H1 (cell line): Measurements from ENCODE around the gene WNK2. TPM values are rescaled to one million over a fixed set of nuclear protein-coding genes. Genes with fewer than 3 reads are reported as not detected.

Experiments
- CTCF ChIA-PET: fragments of 300-600 bp; sonication (Branson Sonifier 250); formaldehyde crosslinking; loops from one replicate; lab custom pipeline; 2021; ENCODE audit not compliant: partially characterized antibody; lab: Charles Lee
- POLR2A ChIA-PET: fragments of 300-600 bp; sonication (Branson Sonifier 250); formaldehyde crosslinking; loops from one replicate; lab custom pipeline; 2021; ENCODE audit warnings: inconsistent platforms; ENCODE audit not compliant: partially characterized antibody; lab: Charles Lee
- DNase-seq, 2 experiments: peaks; one replicate each; pipeline versions ENCODE4 v3.0.0 to v3.0.0-alpha.2; 2010 to 2022; ENCODE audit warnings: low spot score in 2 of 2, low read depth in 1 of 2, mixed read lengths in 1 of 2
- FAIRE-seq: peaks from 2 replicates; lab custom pipeline; 2011; peaks lifted over from hg19 to GRCh38; lab: Jason Lieb, UNC
- H2AFZ ChIP-seq: 2 replicates; pipeline ENCODE4 v1.8.1; 2012; ENCODE audit warnings: low read length, inconsistent platforms
- H2AK5ac ChIP-seq: 2 replicates; pipeline ENCODE4 v1.6.1; 2013; ENCODE audit warnings: low read depth, low read length
- H2BK120ac ChIP-seq: replicated peaks from 2 replicates; pipeline ENCODE3; 2013; ENCODE audit warnings: low read depth, low read length, inconsistent platforms
- H2BK12ac ChIP-seq: 2 replicates; pipeline ENCODE4 v1.6.1; 2013; ENCODE audit warnings: low read depth, low read length
- H2BK15ac ChIP-seq: 2 replicates; pipeline ENCODE4 v1.6.1; 2013; ENCODE audit warnings: low read length
- H2BK20ac ChIP-seq: 2 replicates; pipeline ENCODE4 v1.6.1; 2013; ENCODE audit warnings: low read length
- H2BK5ac ChIP-seq: 2 replicates; pipeline ENCODE4 v1.6.1; 2013; ENCODE audit warnings: low read depth, low read length
- H3K14ac ChIP-seq: 2 replicates; pipeline ENCODE4 v1.6.1; 2013; ENCODE audit warnings: inconsistent platforms; ENCODE audit not compliant: insufficient read length
- H3K18ac ChIP-seq: 2 replicates; pipeline ENCODE4 v1.6.1; 2013; ENCODE audit warnings: low read length; ENCODE audit errors: extremely low read depth
- H3K23ac ChIP-seq: 2 replicates; pipeline ENCODE4 v1.6.1; 2013; ENCODE audit warnings: inconsistent platforms; ENCODE audit not compliant: insufficient read length
- H3K23me2 ChIP-seq: 2 replicates; pipeline ENCODE4 v1.6.1; 2013; ENCODE audit warnings: low read depth, low read length
- H3K27ac ChIP-seq: 2 replicates; pipeline ENCODE4 v1.6.1; 2011; ENCODE audit warnings: low read depth, low read length, inconsistent platforms
- H3K27me3 ChIP-seq, 4 experiments: replicated peaks in 1 of 4; 1 replicate in 1 of 4; 2 replicates in 3 of 4; pipeline versions ENCODE4 v1.6.1 to v1.8.1; 2011 to 2013; ENCODE audit warnings: low read length in 3 of 4, mild to moderate bottlenecking in 3 of 4, inconsistent platforms in 2 of 4, mixed read lengths in 2 of 4, moderate library complexity in 1 of 4; ENCODE audit not compliant: control insufficient read depth in 3 of 4, insufficient read depth in 3 of 4; ENCODE audit errors: extremely low read depth in 1 of 4
- H3K36me3 ChIP-seq, 4 experiments: 2 replicates each; pipeline versions ENCODE4 v1.6.1 to v1.8.1; 2011 to 2013; ENCODE audit warnings: mild to moderate bottlenecking in 4 of 4, low read length in 3 of 4, moderate library complexity in 2 of 4, control low read depth in 1 of 4, inconsistent platforms in 1 of 4; ENCODE audit not compliant: insufficient read depth in 4 of 4, control insufficient read depth in 2 of 4
- H3K4ac ChIP-seq: replicated peaks from 2 replicates; pipeline ENCODE3; 2013; ENCODE audit warnings: low read length, low read depth, mixed read lengths, inconsistent platforms; ENCODE audit not compliant: insufficient read length
- H3K4me1 ChIP-seq, 4 experiments: replicated peaks in 1 of 4; 1 replicate in 1 of 4; 2 replicates in 3 of 4; pipeline versions ENCODE4 v1.6.1 to v1.8.1; 2011 to 2013; ENCODE audit warnings: low read length in 3 of 4, inconsistent platforms in 2 of 4, mixed read lengths in 1 of 4; ENCODE audit not compliant: insufficient read depth in 4 of 4, control insufficient read depth in 3 of 4
- H3K4me2 ChIP-seq, 2 experiments: 2 replicates each; pipeline versions ENCODE4 v1.6.1 to v1.8.1; 2011 to 2013; ENCODE audit warnings: low read depth in 2 of 2, low read length in 2 of 2, control low read depth in 1 of 2, inconsistent platforms in 1 of 2, mild to moderate bottlenecking in 1 of 2; ENCODE audit not compliant: insufficient read depth in 1 of 2
- H3K4me3 ChIP-seq, 4 experiments: fragments of 200-600, 300-600 bp in 1 of 4; sonication (generic), shearing (Covaris generic), sonication (Bioruptor Twin) in 1 of 4; 2 replicates each; pipeline versions ENCODE4 v1.5.1 to v1.8.1; 2011 to 2016; ENCODE audit warnings: low read length in 4 of 4, low read depth in 3 of 4, control low read depth in 2 of 4, inconsistent platforms in 2 of 4, mild to moderate bottlenecking in 2 of 4, mixed read lengths in 1 of 4, moderate library complexity in 1 of 4; ENCODE audit not compliant: insufficient read depth in 2 of 4; ENCODE audit errors: extremely low read depth in 1 of 4
- H3K56ac ChIP-seq: replicated peaks from 2 replicates; pipeline ENCODE3; 2013; ENCODE audit warnings: low read depth, mild to moderate bottlenecking, mixed read lengths, low read length, inconsistent platforms; ENCODE audit not compliant: insufficient read length
- H3K79me1 ChIP-seq: 2 replicates; pipeline ENCODE4 v1.6.1; 2013; ENCODE audit warnings: low read depth, low read length, control low read depth
- H3K79me2 ChIP-seq, 2 experiments: 2 replicates each; pipeline versions ENCODE4 v1.6.1 to v1.8.1; 2012 to 2013; ENCODE audit warnings: low read length in 2 of 2, mild to moderate bottlenecking in 2 of 2, inconsistent platforms in 1 of 2; ENCODE audit not compliant: insufficient read depth in 2 of 2, control insufficient read depth in 1 of 2
- H3K9ac ChIP-seq, 4 experiments: replicated peaks in 1 of 4; 1 replicate in 1 of 4; 2 replicates in 3 of 4; pipeline versions ENCODE4 v1.6.1 to v1.8.1; 2011 to 2013; ENCODE audit warnings: low read depth in 3 of 4, low read length in 3 of 4, control low read depth in 2 of 4, mild to moderate bottlenecking in 2 of 4, moderate library complexity in 2 of 4, inconsistent platforms in 1 of 4; ENCODE audit errors: extremely low read depth in 1 of 4
- H3K9me3 ChIP-seq, 2 experiments: 2 replicates each; pipeline versions ENCODE4 v1.6.1 to v1.8.1; 2012 to 2013; ENCODE audit warnings: mild to moderate bottlenecking in 2 of 2, moderate library complexity in 2 of 2, control low read depth in 1 of 2, inconsistent platforms in 1 of 2, low read depth in 1 of 2, low read length in 1 of 2, mixed read lengths in 1 of 2; ENCODE audit not compliant: insufficient read depth in 2 of 2
- H4K20me1 ChIP-seq, 2 experiments: replicated peaks in 1 of 2; 2 replicates each; pipeline versions ENCODE3 to v1.8.1; 2011 to 2013; ENCODE audit warnings: inconsistent platforms in 2 of 2, low read length in 2 of 2, mild to moderate bottlenecking in 1 of 2; ENCODE audit not compliant: insufficient read depth in 2 of 2, control insufficient read depth in 1 of 2
- H4K5ac ChIP-seq: 2 replicates; pipeline ENCODE4 v1.6.1; 2013; ENCODE audit warnings: low read length, low read depth, mixed read lengths, inconsistent platforms; ENCODE audit not compliant: insufficient read length
- H4K8ac ChIP-seq: 2 replicates; pipeline ENCODE4 v1.8.0; 2013; ENCODE audit warnings: mild to moderate bottlenecking, moderate library complexity, low read length, inconsistent platforms; ENCODE audit not compliant: insufficient read depth; ENCODE audit errors: extremely low read depth
- H4K91ac ChIP-seq: replicated peaks from 2 replicates; pipeline ENCODE3; 2013; ENCODE audit warnings: low read length, mixed read lengths, inconsistent platforms; ENCODE audit not compliant: insufficient read length
- POLR2AphosphoS5 ChIP-seq: IDR thresholded peaks from 2 replicates; pipeline ENCODE4 v1.6.1; 2011; ENCODE audit warnings: low read depth, low read length
- TCF12 ChIP-seq: IDR thresholded peaks from 2 replicates; pipeline ENCODE4 v1.6.1; 2011; ENCODE audit warnings: low read depth, mild to moderate bottlenecking, low read length
- ZNF274 ChIP-seq: IDR thresholded peaks from 2 replicates; pipeline ENCODE4 v1.7.0; 2012; ENCODE audit warnings: low read length, borderline replicate concordance; ENCODE audit errors: extremely low read depth
- WGBS, 2 experiments: shearing (Covaris generic) in 1 of 2; methylation state at CpG; one replicate each; pipeline versions ENCODE4 v1.1.6 to v1.1.7; 2013 to 2015; ENCODE audit warnings: low lambda C conversion rate in 2 of 2, mixed read lengths in 2 of 2, inconsistent platforms in 1 of 2, low coverage in 1 of 2, missing lambda C conversion rate in 1 of 2; ENCODE audit not compliant: insufficient replicate concordance in 2 of 2, insufficient coverage in 1 of 2, insufficient read length in 1 of 2; ENCODE audit errors: extremely low coverage in 1 of 2, missing lambda C conversion rate in 1 of 2; 5-methylcytosine and 5-hydroxymethylcytosine counted together
- polyA plus RNA-seq, 7 experiments: library from polyadenylated mRNA; depleted of rRNA in 3 of 7; stranded (reverse) in 5 of 7; unstranded in 2 of 7; fragments of >200 nt in 5 of 7; fragments of 200-250 nt in 2 of 7; gene quantifications; 1 replicate in 5 of 7; 2 replicates in 1 of 7; 4 replicates in 1 of 7; pipeline versions ENCODE4 v1.2.1 to v1.2.3, GENCODE V29; 2011 to 2013; ENCODE audit warnings: missing spikeins in 2 of 7, mixed read lengths in 2 of 7
- total RNA-seq: library from RNA; stranded (reverse); fragmentation: NEBNext Ultra II Directional; extraction: Animal tissue kit (Norgen Biotek cat#: 25700); gene quantifications from 2 replicates; pipeline ENCODE4 v1.2.1, GENCODE V29; 2021

Gene WNK2
- total and polyA plus RNA-seq, 2 of the 8 experiments (the other 6 are each of a cell fraction or from before 2014, with no cell fraction given) = 12.0 to 87.2 TPM

DNA sequence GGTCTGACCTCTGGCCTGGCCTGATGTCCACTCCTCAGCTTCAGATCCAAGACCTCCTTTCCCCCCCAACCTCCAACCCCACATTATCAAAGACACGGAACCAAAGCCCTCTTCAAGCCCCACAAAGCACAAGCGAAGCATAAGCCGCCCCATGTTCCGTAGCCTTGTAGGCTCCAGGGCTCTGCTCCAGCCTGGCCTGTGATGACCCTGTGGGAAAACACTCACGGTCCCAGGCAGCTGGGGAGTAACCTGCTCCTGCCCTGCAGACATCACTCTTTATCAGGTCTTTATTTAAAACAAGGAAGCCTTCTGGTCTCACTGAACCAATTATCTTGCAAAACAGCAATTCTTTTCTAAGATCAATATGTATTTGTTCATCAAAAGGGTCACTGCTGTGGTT is 15.4 kb upstream of the WNK2 start:
- H3K23me2 ChIP-seq = no peaks in the 10 kb centered on the region
- no peak overlapping the region for H3K4me3 ChIP-seq
- no peak overlapping the region for H2BK20ac ChIP-seq
- no peak overlapping the region for H2BK12ac ChIP-seq
- no peaks in the 10 kb centered on the region for H3K9me3 ChIP-seq
- H2BK120ac ChIP-seq = no peak overlapping the region
- H2AFZ ChIP-seq = no peak overlapping the region
- H2BK5ac ChIP-seq = no peak overlapping the region
- no peaks in the 10 kb centered on the region for H3K79me1 ChIP-seq
- H3K56ac ChIP-seq = no peak overlapping the region
- no peak overlapping the region for H3K27ac ChIP-seq
- H3K36me3 ChIP-seq = no peaks in the 10 kb centered on the region
- no peak overlapping the region for H3K4ac ChIP-seq
- no peak overlapping the region for H3K9ac ChIP-seq
- no peak overlapping the region for H2BK15ac ChIP-seq
- no peak overlapping the region for H4K5ac ChIP-seq
- H4K8ac ChIP-seq = peak overlapping the region; percentile 57; the same call in 1 of the 2 replicates
- H3K27me3 ChIP-seq = no peaks in the 10 kb centered on the region
- H4K20me1 ChIP-seq = no peaks in the 10 kb centered on the region
- CTCF ChIA-PET = interaction anchor here (0.6 to 2.8 kb wide), 9 partner anchors 8 to 349 kb away, joined by 3 to 10 read pairs (median 4); no protein-coding TSS in a partner anchor
- no peak for FAIRE-seq
- H4K91ac ChIP-seq = no peak overlapping the region
- no peak overlapping the region for H3K14ac ChIP-seq
- no peak overlapping the region for H3K23ac ChIP-seq
- DNase-seq = no peak
- no peak overlapping the region for H2AK5ac ChIP-seq
- POLR2A ChIA-PET = no interaction called here
- H3K18ac ChIP-seq = no peak overlapping the region
- 93% methylated on average over 5 of the region's 5 CpGs; no CpG with 5 or more reads in 1 of the 2 experiments for WGBS, 2 experiments
- no peak overlapping the region for H3K4me2 ChIP-seq
- H3K79me2 ChIP-seq = no peaks in the 10 kb centered on the region
- peaks cover 0 to 2% (median 0%) of the 10 kb centered on the region in 4 experiments; a peak in 1 of 7 replicates for H3K4me1 ChIP-seq
- TF ChIP-seq TCF12 (no peak), ZNF274 (no peak), POLR2AphosphoS5 (no peak)
